ENCODE data around the gene ASTN1.

ASTN1 gene

DNA sequence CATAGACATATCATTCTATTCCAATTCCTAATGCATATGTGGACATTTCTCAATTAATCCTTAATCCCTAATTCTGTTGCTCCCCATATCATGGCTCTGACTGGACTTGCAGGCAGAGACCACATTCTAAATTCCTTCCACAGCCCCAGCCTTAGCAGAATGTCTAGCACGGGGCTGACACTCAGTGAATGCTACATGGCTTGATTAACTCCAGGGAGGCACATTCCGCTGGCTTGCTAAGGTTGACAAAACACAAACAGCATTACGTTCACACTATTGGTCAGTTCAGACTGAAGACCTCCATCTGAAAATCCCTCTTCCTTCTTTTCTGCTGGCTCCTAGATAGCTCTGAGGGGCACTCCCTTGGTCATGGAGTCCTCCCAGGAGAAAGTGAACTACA, 119.4 kb downstream of the ASTN1 start:
- DNase-seq (ENCODE audit: low read depth) = no peak
- TF ChIP-seq, protein P1, sequence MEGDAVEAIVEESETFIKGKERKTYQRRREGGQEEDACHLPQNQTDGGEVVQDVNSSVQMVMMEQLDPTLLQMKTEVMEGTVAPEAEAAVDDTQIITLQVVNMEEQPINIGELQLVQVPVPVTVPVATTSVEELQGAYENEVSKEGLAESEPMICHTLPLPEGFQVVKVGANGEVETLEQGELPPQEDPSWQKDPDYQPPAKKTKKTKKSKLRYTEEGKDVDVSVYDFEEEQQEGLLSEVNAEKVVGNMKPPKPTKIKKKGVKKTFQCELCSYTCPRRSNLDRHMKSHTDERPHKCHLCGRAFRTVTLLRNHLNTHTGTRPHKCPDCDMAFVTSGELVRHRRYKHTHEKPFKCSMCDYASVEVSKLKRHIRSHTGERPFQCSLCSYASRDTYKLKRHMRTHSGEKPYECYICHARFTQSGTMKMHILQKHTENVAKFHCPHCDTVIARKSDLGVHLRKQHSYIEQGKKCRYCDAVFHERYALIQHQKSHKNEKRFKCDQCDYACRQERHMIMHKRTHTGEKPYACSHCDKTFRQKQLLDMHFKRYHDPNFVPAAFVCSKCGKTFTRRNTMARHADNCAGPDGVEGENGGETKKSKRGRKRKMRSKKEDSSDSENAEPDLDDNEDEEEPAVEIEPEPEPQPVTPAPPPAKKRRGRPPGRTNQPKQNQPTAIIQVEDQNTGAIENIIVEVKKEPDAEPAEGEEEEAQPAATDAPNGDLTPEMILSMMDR (conservative IDR thresholded peaks at IDR 0.05; ENCODE audit: low read depth, low read length) = no peak

DNA sequence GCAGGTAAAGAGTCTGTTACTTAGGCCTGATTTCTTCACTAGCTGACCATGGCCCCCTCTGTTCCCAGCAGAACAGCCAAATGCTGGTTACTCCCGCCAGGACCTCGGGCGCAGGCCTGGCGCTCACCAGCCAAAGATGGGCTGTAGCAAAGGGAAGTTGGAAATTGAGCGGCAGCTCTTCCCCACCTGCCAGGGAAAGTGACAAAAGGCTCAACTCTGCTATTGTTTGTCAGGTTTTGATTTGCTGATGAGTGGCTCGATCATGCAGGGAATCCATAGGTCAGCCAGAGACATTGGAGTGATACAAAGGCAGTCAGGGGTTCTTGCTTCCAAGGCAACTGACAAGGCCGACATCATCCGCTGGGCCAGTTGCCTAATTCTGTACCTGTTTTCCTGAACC, 120.1 kb downstream of the ASTN1 start:
- TF ChIP-seq, protein P1 (conservative IDR thresholded peaks at IDR 0.05; ENCODE audit: low read depth, low read length) = no peak
- H3K4me3 ChIP-seq (ENCODE audit: low read length) = no peak overlapping the region
- no peak for DNase-seq (ENCODE audit: low read depth)

More for the DNA sequence above, 119.4 kb downstream of the ASTN1 start:
- H3K4me3 ChIP-seq (ENCODE audit: low read length) = no peak overlapping the region

DNA sequence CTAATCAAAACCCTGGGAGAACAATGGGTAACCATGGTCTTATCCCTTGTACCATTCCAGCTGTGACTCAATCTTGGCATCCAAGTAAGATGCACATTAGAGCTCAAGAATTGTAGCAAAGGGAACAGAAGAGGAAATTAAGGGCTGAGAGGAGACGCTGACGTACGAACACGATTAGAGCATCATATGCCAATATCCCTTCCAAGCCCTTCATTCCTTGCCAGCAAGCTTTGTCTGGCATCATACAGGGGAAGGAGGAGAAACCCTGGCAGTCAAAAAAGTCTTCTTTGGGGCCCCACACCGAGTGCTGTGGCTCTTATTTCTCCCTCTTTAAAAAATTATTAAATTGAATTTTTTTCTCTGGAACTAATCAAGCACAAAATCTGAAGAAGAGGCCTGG, 120.9 kb downstream of the ASTN1 start:
- no peak overlapping the region for H3K4me3 ChIP-seq (ENCODE audit: low read length)
- DNase-seq (ENCODE audit: low read depth) = no peak
- TF ChIP-seq, protein P1 (conservative IDR thresholded peaks at IDR 0.05; ENCODE audit: low read depth, low read length) = no peak

DNA sequence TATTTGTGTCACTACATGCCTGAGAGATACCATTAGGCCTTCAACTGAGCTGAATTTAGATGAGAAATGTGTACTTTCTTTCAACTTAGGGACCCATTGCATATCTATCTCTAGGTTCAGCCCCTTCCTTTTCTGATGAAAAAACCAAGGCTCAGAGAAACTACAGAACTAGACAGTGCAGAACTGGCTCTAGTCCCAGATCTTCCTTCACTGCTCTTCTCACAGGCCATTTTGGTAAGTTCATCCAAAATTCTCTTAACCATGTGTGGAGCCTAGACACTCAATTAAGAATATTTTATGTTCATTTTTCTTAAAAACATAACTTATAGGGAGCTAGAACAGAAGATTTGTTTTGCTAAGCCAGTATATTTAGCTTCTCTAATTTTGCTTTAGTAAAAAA, 128.9 kb downstream of the ASTN1 start:
- TF ChIP-seq, protein P1 (conservative IDR thresholded peaks at IDR 0.05; ENCODE audit: low read depth, low read length) = no peak
- no peak for DNase-seq (ENCODE audit: low read depth)
- no peak overlapping the region for H3K4me3 ChIP-seq (ENCODE audit: low read length)

DNA sequence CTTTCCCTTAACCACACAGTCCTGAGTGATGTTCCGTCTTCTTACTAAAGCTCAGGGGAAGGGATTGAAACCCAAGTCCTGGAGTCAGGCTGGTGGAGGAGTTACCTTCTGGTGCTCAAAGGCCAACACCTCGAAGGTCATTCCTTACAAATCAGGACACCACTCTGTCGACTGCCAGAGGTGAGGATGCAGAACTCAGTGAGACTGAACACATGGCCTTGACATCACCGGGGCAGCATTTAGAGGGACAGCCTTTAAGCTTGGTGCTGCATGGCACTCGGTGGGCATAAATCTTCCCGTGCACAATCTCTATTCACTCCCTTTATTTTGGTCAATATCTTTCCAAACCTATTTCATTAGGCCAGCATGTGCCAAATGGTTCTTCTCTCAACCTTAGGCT, 130.9 kb downstream of the ASTN1 start:
- TF ChIP-seq, protein P1 (conservative IDR thresholded peaks at IDR 0.05; ENCODE audit: low read depth, low read length) = no peak
- no peak for DNase-seq (ENCODE audit: low read depth)
- H3K4me3 ChIP-seq (ENCODE audit: low read length) = no peak overlapping the region

DNA sequence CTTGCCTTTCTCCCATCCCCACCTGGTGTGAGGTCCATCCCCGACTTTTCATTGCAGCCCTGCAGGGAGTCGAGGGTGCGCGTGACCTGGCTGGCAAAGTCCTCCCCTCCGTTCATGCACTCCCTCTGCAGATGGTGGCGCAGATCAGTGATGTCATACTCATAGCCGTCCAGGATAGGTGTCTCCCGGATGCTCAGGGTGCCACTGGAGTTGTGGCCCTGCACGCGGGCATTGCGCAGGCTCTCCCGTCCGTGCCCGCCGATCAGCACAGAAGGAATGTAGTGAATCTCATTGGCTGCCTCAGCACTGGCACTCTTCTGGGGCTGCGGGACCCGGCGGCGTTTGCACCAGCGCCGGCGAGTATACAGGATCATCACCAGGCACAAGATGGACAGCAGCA, 132.1 kb downstream of the ASTN1 start:
- DNase-seq (ENCODE audit: low read depth) = no peak
- H3K4me3 ChIP-seq (ENCODE audit: low read length) = no peak overlapping the region
- TF ChIP-seq, protein P1 (conservative IDR thresholded peaks at IDR 0.05; ENCODE audit: low read depth, low read length) = no peak

DNA sequence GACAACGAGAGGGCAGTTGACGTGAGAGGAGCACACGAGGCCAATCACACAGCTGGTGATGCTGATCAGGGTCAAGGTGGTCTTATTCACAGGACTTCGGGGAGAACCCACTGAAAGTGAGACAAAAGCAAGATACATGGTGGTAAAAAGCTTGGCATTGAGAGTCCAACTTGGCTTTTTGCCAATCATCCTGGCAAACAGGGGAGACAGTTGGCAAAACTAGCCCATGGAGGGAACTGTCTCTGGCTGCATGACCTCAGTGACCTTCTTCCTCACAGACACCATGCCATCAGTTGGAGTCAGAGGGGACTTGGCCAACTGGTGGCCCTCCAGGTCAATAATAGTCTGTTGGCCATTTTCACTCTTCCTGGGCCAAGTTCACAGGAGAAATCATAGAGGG, 139.9 kb downstream of the ASTN1 start:
- no peak overlapping the region for H3K4me3 ChIP-seq (ENCODE audit: low read length)
- DNase-seq (ENCODE audit: low read depth) = no peak
- TF ChIP-seq, protein P1 (conservative IDR thresholded peaks at IDR 0.05; ENCODE audit: low read depth, low read length) = no peak
